Measurements from ENCODE around the gene C16orf46.
A peak's percentile ranks its signal among the peaks of the same experiment; 100 is the strongest.

C16orf46 gene

GRCh38 chr16:81073560-81074330, 3.3 kb downstream of the C16orf46 start:
- no peak for DNase-seq

- peak; percentile 86 for DNase-seq
These were observed 5.2 kb downstream of the C16orf46 start for GRCh38 chr16:81071805-81072204.

GRCh38 chr16:81070979-81071378, 6.1 kb downstream of the C16orf46 start:
- DNase-seq = no peak

GRCh38 chr16:81069063-81069462, 8.0 kb downstream of the C16orf46 start:
- DNase-seq = no peak

GRCh38 chr16:81067166-81067565, 9.9 kb downstream of the C16orf46 start:
- DNase-seq = no peak

GRCh38 chr16:81066681-81067080, 10.4 kb downstream of the C16orf46 start:
- no peak for DNase-seq

GRCh38 chr16:81061871-81062608, 15.0 kb downstream of the C16orf46 start:
- no peak for DNase-seq

- DNase-seq = no peak
These were observed 15.8 kb downstream of the C16orf46 start for GRCh38 chr16:81061307-81061640.

GRCh38 chr16:81060576-81061306, 16.3 kb downstream of the C16orf46 start:
- no peak for DNase-seq

- DNase-seq = no peak
These were observed 23.3 kb downstream of the C16orf46 start for GRCh38 chr16:81053761-81054160.

GRCh38 chr16:81042821-81043220, 34.2 kb downstream of the C16orf46 start:
- no peak for DNase-seq

GRCh38 chr16:81041696-81042095, 35.3 kb downstream of the C16orf46 start:
- no peak for DNase-seq

GRCh38 chr16:81040842-81041241, 36.2 kb downstream of the C16orf46 start:
- DNase-seq = no peak

- DNase-seq = peak; percentile 13
These were observed 36.9 kb downstream of the C16orf46 start for GRCh38 chr16:81040131-81040530.

GRCh38 chr16:81036751-81037350, 40.2 kb downstream of the C16orf46 start:
- DNase-seq = peak; percentile 67

- DNase-seq = peak; percentile 16
These were observed 40.9 kb downstream of the C16orf46 start for GRCh38 chr16:81035975-81036750.

- peak; percentile 92 for DNase-seq
These were observed 41.6 kb downstream of the C16orf46 start, which contains the start of gene ATMIN for GRCh38 chr16:81035398-81035974. TSS of gene ATMIN (plus strand) at chr16:81035842. CDS start at chr16:81035871, 29 bp downstream.

GRCh38 chr16:81029930-81030604, 47.0 kb downstream of the C16orf46 start:
- DNase-seq = no peak

- DNase-seq = no peak
These were observed 50.6 kb downstream of the C16orf46 start for GRCh38 chr16:81026429-81026828.

- no peak for DNase-seq
These were observed 58.5 kb downstream of the C16orf46 start for GRCh38 chr16:81018496-81018895.

GRCh38 chr16:81014672-81015071, 62.4 kb downstream of the C16orf46 start:
- DNase-seq = no peak

All from inflammatory macrophage treated with lipopolysaccharide for 4 hours (primary cell).